OCI-LY3 (cell line): ENCODE measurements around the gene ATP4B.

Experiments used
- CTCF ChIP-seq: fragments of 200-600, 300-600 bp; sonication (generic); IDR thresholded peaks from 2 replicates; pipeline ENCODE4 v1.5.1; 2014; ENCODE audit warnings: antibody characterized with exemption, low read length, low read depth
- EZH2phosphoT487 ChIP-seq: fragments of 200-600 bp; shearing (Covaris generic); IDR thresholded peaks from 2 replicates; pipeline ENCODE4 v1.6.1; 2018; ENCODE audit warnings: antibody characterized with exemption, mixed run types, low read depth

- TF ChIP-seq CTCF: no peak
- TF ChIP-seq EZH2phosphoT487: no peak
These were observed 49.9 kb downstream of the ATP4B start for GRCh38 chr13:113607889-113608635.
